Activated B cell treated with CpG ODN at 0.5 μM for 24 hours (primary cell): ENCODE results near the gene IPCEF1. TPM values are rescaled to one million over a fixed set of nuclear protein-coding genes. Genes with fewer than 3 reads are reported as not detected.

ENCODE experiments used
- ATAC-seq: fragments of 200-7000 bp; cut with Tn5 transposase; one replicate; pipeline ENCODE4 v1.10.0; 2021; ENCODE audit warnings: low read depth, mild to moderate bottlenecking, moderate library complexity
- CTCF ChIA-PET: fragments of 350-600 bp; sonication (Branson Sonifier 250); formaldehyde crosslinking; loops from one replicate; lab custom pipeline; 2021; ENCODE audit warnings: antibody characterized with exemption; lab: Charles Lee
- POLR2A ChIA-PET: fragments of 350-600 bp; sonication (Branson Sonifier 250); formaldehyde crosslinking; loops from one replicate; lab custom pipeline; 2021; ENCODE audit warnings: antibody characterized with exemption; lab: Charles Lee
- DNase-seq: peaks from one replicate; pipeline ENCODE4 v3.0.0; 2022
- H3K27ac Mint-ChIP-seq: one replicate; pipeline ENCODE4 v1.8.0; 2020; ENCODE audit warnings: mixed read lengths
- H3K27me3 Mint-ChIP-seq: one replicate; pipeline ENCODE4 v1.8.0; 2021; ENCODE audit warnings: mixed read lengths
- H3K36me3 Mint-ChIP-seq: one replicate; pipeline ENCODE4 v1.8.0; 2021; ENCODE audit warnings: low read depth, mixed read lengths
- H3K4me1 Mint-ChIP-seq: one replicate; pipeline ENCODE4 v1.8.0; 2021; ENCODE audit warnings: mixed read lengths
- H3K4me3 Mint-ChIP-seq: one replicate; pipeline ENCODE4 v1.8.0; 2020; ENCODE audit warnings: mild to moderate bottlenecking, mixed read lengths
- H3K9me3 Mint-ChIP-seq: one replicate; pipeline ENCODE4 v1.8.0; 2020; ENCODE audit warnings: mixed read lengths
- CTCF ChIP-seq: fragments of 200-600 bp; IDR thresholded peaks from one replicate; pipeline ENCODE4 v1.8.0; 2022; ENCODE audit warnings: antibody characterized with exemption, mild to moderate bottlenecking
- intact Hi-C: fragments of 100-400 bp; cut with micrococcal nuclease; formaldehyde crosslinking; loops from one replicate; pipeline ENCODE4 v1.15.1; 2024
- total RNA-seq: library from RNA; stranded (reverse); gene quantifications from 2 replicates; pipeline ENCODE4 v1.2.3, GENCODE V29; 2022

The IPCEF1 gene
- total RNA-seq, 1 donor from 2014 or later, result 2.1 TPM

GRCh38 chr6:154367839-154368695, 11.5 kb upstream of the IPCEF1 start:
- TF ChIP-seq CTCF, result no peak
- no peak for ATAC-seq
- Mint-ChIP-seq H3K4me3 (no peak overlapping the region), H3K36me3 (no peaks in the 10 kb centered on the region), H3K9me3 (no peaks in the 10 kb centered on the region), H3K27me3 (peaks cover 2% of the 10 kb centered on the region), H3K27ac (no peak overlapping the region), H3K4me1 (no peaks in the 10 kb centered on the region)
- CTCF ChIA-PET, result no interaction called here
- no peak for DNase-seq
- intact Hi-C loops, result no loop called here
- POLR2A ChIA-PET, result no interaction called here

GRCh38 chr6:154367336-154367735, 10.7 kb upstream of the IPCEF1 start:
- POLR2A ChIA-PET, result no interaction called here
- no peaks in the 10 kb centered on the region for H3K4me1 Mint-ChIP-seq
- H3K27me3 Mint-ChIP-seq, result no peaks in the 10 kb centered on the region
- no peaks in the 10 kb centered on the region for H3K9me3 Mint-ChIP-seq
- DNase-seq (no peak), ATAC-seq (no peak)
- H3K4me3 Mint-ChIP-seq, result no peak overlapping the region
- no peak for TF ChIP-seq CTCF
- no peaks in the 10 kb centered on the region for H3K36me3 Mint-ChIP-seq
- CTCF ChIA-PET, result no interaction called here
- H3K27ac Mint-ChIP-seq, result no peak overlapping the region
- intact Hi-C loops, result no loop called here

- ChIA-PET CTCF (no interaction called here), POLR2A (no interaction called here)
- intact Hi-C loops, result no loop called here
These were observed 7.2 kb upstream of the IPCEF1 start for GRCh38 chr6:154363821-154364220.

GRCh38 chr6:154361476-154361875, 4.9 kb upstream of the IPCEF1 start:
- intact Hi-C loops, result no loop called here
- ATAC-seq, result no peak
- ChIA-PET POLR2A (no interaction called here), CTCF (no interaction called here)
- H3K27me3 Mint-ChIP-seq, result peaks cover 2% of the 10 kb centered on the region
- H3K4me3 Mint-ChIP-seq, result no peak overlapping the region
- peaks cover 17% of the 10 kb centered on the region for H3K4me1 Mint-ChIP-seq
- no peak overlapping the region for H3K27ac Mint-ChIP-seq
- no peak for DNase-seq
- TF ChIP-seq CTCF, result no peak
- no peaks in the 10 kb centered on the region for H3K9me3 Mint-ChIP-seq
- H3K36me3 Mint-ChIP-seq, result no peaks in the 10 kb centered on the region

More at GRCh38 chr6:154363821-154364220, 7.2 kb upstream of the IPCEF1 start:
- no peaks in the 10 kb centered on the region for H3K9me3 Mint-ChIP-seq
- H3K4me1 Mint-ChIP-seq, result peaks cover 11% of the 10 kb centered on the region
- TF ChIP-seq CTCF, result no peak
- H3K36me3 Mint-ChIP-seq, result no peaks in the 10 kb centered on the region
- H3K27me3 Mint-ChIP-seq, result peaks cover 2% of the 10 kb centered on the region
- H3K27ac Mint-ChIP-seq, result no peak overlapping the region
- no peak for DNase-seq
- no peak for ATAC-seq
- H3K4me3 Mint-ChIP-seq, result no peak overlapping the region

- Mint-ChIP-seq H3K4me1 (peaks cover 26% of the 10 kb centered on the region), H3K36me3 (no peaks in the 10 kb centered on the region), H3K27ac (no peak overlapping the region), H3K27me3 (peaks cover 2% of the 10 kb centered on the region), H3K9me3 (no peaks in the 10 kb centered on the region), H3K4me3 (no peak overlapping the region)
- ATAC-seq (no peak), DNase-seq (no peak)
- ChIA-PET CTCF (no interaction called here), POLR2A (no interaction called here)
- no peak for TF ChIP-seq CTCF
- intact Hi-C loops, result no loop called here
These were observed 3.9 kb upstream of the IPCEF1 start for GRCh38 chr6:154360476-154360875.
